ENCODE results near the gene RAB27A. TPM values are rescaled to one million over a fixed set of nuclear protein-coding genes. Genes with fewer than 3 reads are reported as not detected.
A peak's percentile ranks its signal among the peaks of the same experiment; 100 is the strongest.

RAB27A gene
- total and polyA plus RNA-seq, 2 donors (not counting 1 experiment from before 2014, with no cell fraction given) = 14.4 to 47.4 TPM

DNA sequence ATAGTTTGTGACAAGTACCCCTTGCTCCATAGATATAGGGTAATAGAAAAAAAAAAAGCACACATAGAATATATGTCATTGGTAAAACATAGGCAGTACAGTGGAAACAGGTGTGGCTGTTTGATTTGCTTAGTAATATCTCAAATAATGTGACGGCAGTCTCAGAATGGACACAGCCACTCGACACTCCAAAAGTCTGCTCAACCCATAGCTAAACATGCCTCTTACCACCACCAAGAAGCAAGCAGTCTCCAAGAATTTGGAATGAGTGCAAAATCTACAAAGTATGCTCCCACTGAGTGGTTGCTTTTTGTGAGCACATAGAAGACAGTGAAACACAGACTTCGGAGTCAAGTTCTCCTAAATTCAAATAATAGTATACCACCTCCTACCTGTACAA is 43.0 kb downstream of the RAB27A start:
- Histone ChIP-seq H2AFZ (ENCODE audit: low read length) (no peak overlapping the region), H3K4me1 (ENCODE audit: control insufficient read depth, extremely low read depth, insufficient read depth, low read length) (no peaks in the 10 kb centered on the region), H3K27me3 (ENCODE audit: control insufficient read depth, insufficient read depth, low read length) (no peaks in the 10 kb centered on the region), H3K4me2 (ENCODE audit: extremely low read depth, insufficient read depth, low read length) (no peak overlapping the region), H3K9ac (ENCODE audit: insufficient read depth, low read length) (no peak overlapping the region), H3K4me3 (replicated peaks in 1 of 4; ENCODE audit: control extremely low read depth in 1 of 4, insufficient read depth in 1 of 4, low read depth in 3 of 4, low read length in 4 of 4) (no peak overlapping the region), H3K9me3 (ENCODE audit: control insufficient read depth, insufficient read depth, low read depth, low read length) (no peaks in the 10 kb centered on the region), H4K20me1 (ENCODE audit: control insufficient read depth, extremely low read depth, insufficient read depth, low read length) (no peaks in the 10 kb centered on the region), H3K27ac (ENCODE audit: insufficient read depth, low read length) (no peak overlapping the region), H3K79me2 (ENCODE audit: control insufficient read depth, insufficient read depth, low read length) (no peaks in the 10 kb centered on the region), H3K36me3 (ENCODE audit: control insufficient read depth, insufficient read depth, low read length) (no peaks in the 10 kb centered on the region)
- DNase-seq (ENCODE audit: low read depth in 2 of 2) = no peak
- TF ChIP-seq, protein P1, sequence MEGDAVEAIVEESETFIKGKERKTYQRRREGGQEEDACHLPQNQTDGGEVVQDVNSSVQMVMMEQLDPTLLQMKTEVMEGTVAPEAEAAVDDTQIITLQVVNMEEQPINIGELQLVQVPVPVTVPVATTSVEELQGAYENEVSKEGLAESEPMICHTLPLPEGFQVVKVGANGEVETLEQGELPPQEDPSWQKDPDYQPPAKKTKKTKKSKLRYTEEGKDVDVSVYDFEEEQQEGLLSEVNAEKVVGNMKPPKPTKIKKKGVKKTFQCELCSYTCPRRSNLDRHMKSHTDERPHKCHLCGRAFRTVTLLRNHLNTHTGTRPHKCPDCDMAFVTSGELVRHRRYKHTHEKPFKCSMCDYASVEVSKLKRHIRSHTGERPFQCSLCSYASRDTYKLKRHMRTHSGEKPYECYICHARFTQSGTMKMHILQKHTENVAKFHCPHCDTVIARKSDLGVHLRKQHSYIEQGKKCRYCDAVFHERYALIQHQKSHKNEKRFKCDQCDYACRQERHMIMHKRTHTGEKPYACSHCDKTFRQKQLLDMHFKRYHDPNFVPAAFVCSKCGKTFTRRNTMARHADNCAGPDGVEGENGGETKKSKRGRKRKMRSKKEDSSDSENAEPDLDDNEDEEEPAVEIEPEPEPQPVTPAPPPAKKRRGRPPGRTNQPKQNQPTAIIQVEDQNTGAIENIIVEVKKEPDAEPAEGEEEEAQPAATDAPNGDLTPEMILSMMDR (conservative IDR thresholded peaks at IDR 0.05 in 1 of 2, IDR thresholded peaks at IDR 0.05 in 1 of 2; ENCODE audit: low read depth in 1 of 2, low read length in 2 of 2) = no peak
- TF ChIP-seq EZH2 (IDR thresholded peaks at IDR 0.05; ENCODE audit: low read length, missing control alignments) = no peak

DNA sequence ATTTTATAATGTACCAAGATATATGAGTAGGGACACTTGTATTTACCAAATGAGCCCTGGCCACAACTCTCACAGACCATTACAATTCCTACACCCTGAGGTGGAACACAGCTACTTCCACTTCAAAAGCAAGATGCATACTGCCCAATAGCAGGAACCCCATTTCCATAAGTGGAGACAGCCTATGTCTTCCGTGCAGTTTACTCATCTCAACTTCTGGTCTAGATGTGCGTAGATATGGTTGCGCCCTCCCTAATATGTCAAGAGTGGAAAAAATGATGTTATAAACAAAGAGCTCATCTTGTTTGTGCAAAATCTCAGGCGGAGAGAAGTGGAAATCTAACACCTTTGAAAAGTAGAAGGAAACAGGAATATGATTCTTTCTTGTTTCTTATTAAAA is 44.6 kb downstream of the RAB27A start:
- no peaks in the 10 kb centered on the region for H3K27me3 ChIP-seq (ENCODE audit: control insufficient read depth, insufficient read depth, low read length)
- H3K27ac ChIP-seq (ENCODE audit: insufficient read depth, low read length) = no peak overlapping the region
- no peak overlapping the region for H3K4me2 ChIP-seq (ENCODE audit: extremely low read depth, insufficient read depth, low read length)
- no peaks in the 10 kb centered on the region for H3K9me3 ChIP-seq (ENCODE audit: control insufficient read depth, insufficient read depth, low read depth, low read length)
- H3K4me3 ChIP-seq (replicated peaks in 1 of 4; ENCODE audit: control extremely low read depth in 1 of 4, insufficient read depth in 1 of 4, low read depth in 3 of 4, low read length in 4 of 4) = no peak overlapping the region
- H3K4me1 ChIP-seq (ENCODE audit: control insufficient read depth, extremely low read depth, insufficient read depth, low read length) = no peaks in the 10 kb centered on the region
- no peaks in the 10 kb centered on the region for H4K20me1 ChIP-seq (ENCODE audit: control insufficient read depth, extremely low read depth, insufficient read depth, low read length)
- H3K79me2 ChIP-seq (ENCODE audit: control insufficient read depth, insufficient read depth, low read length) = no peaks in the 10 kb centered on the region
- no peaks in the 10 kb centered on the region for H3K36me3 ChIP-seq (ENCODE audit: control insufficient read depth, insufficient read depth, low read length)
- H2AFZ ChIP-seq (ENCODE audit: low read length) = no peak overlapping the region
- H3K9ac ChIP-seq (ENCODE audit: insufficient read depth, low read length) = no peak overlapping the region
- no peak for TF ChIP-seq EZH2 (IDR thresholded peaks at IDR 0.05; ENCODE audit: low read length, missing control alignments)
- TF ChIP-seq, protein P1 (conservative IDR thresholded peaks at IDR 0.05 in 1 of 2, IDR thresholded peaks at IDR 0.05 in 1 of 2; ENCODE audit: low read depth in 1 of 2, low read length in 2 of 2) = no peak
- no peak for DNase-seq (ENCODE audit: low read depth in 2 of 2)

DNA sequence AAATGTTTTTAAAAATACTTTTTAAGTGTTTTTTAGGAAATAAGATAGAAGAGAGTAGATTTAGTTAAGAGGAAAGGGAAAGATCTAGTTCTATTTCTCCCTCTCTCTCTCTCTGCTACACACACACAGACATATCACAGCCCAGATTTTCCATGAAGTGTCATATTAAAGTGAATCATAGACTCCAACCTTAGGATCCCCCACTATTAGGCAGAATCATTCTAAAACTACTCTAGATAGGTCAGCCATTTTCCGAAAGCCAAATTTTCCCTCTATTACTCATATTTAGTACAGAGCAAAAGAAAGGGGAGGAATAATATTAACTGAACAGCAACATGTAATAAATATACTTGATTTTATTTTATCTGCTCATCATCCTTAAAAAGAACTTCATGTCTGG is 47.7 kb downstream of the RAB27A start:
- no peak overlapping the region for H2AFZ ChIP-seq (ENCODE audit: low read length)
- H3K27ac ChIP-seq (ENCODE audit: insufficient read depth, low read length) = no peak overlapping the region
- H3K4me2 ChIP-seq (ENCODE audit: extremely low read depth, insufficient read depth, low read length) = no peak overlapping the region
- no peaks in the 10 kb centered on the region for H3K4me1 ChIP-seq (ENCODE audit: control insufficient read depth, extremely low read depth, insufficient read depth, low read length)
- H3K9ac ChIP-seq (ENCODE audit: insufficient read depth, low read length) = no peak overlapping the region
- TF ChIP-seq, protein P1 (conservative IDR thresholded peaks at IDR 0.05 in 1 of 2, IDR thresholded peaks at IDR 0.05 in 1 of 2; ENCODE audit: low read depth in 1 of 2, low read length in 2 of 2) = no peak
- no peak for TF ChIP-seq EZH2 (IDR thresholded peaks at IDR 0.05; ENCODE audit: low read length, missing control alignments)
- H3K4me3 ChIP-seq (replicated peaks in 1 of 4; ENCODE audit: control extremely low read depth in 1 of 4, insufficient read depth in 1 of 4, low read depth in 3 of 4, low read length in 4 of 4) = no peak overlapping the region
- H3K79me2 ChIP-seq (ENCODE audit: control insufficient read depth, insufficient read depth, low read length) = no peaks in the 10 kb centered on the region
- no peaks in the 10 kb centered on the region for H3K36me3 ChIP-seq (ENCODE audit: control insufficient read depth, insufficient read depth, low read length)
- no peaks in the 10 kb centered on the region for H3K27me3 ChIP-seq (ENCODE audit: control insufficient read depth, insufficient read depth, low read length)
- peak in 1 of 2 donors; percentile 75 for DNase-seq (ENCODE audit: low read depth in 2 of 2)
- H4K20me1 ChIP-seq (ENCODE audit: control insufficient read depth, extremely low read depth, insufficient read depth, low read length) = no peaks in the 10 kb centered on the region
- no peaks in the 10 kb centered on the region for H3K9me3 ChIP-seq (ENCODE audit: control insufficient read depth, insufficient read depth, low read depth, low read length)

Data from fibroblast of lung (primary cell).